PFSK-1 (cell line): ENCODE results near the gene ZNF507.

ENCODE experiments used
- FOXP2 ChIP-seq: optimal IDR thresholded peaks from 2 replicates; pipeline ENCODE3; 2011; ENCODE audit warnings: borderline replicate concordance, control low read depth, inconsistent platforms; ENCODE audit not compliant: insufficient read depth; ENCODE audit errors: extremely low read length, extremely low read depth
- POLR2AphosphoS5 ChIP-seq: IDR thresholded peaks from 2 replicates; pipeline ENCODE4 v1.6.1; 2012; ENCODE audit warnings: low read depth, mild to moderate bottlenecking, control low read depth, low read length, moderate library complexity
- REST ChIP-seq, 2 experiments: IDR thresholded peaks; 2 replicates each; pipeline versions ENCODE4 v1.6.1 to v1.8.0; 2011 to 2012; ENCODE audit warnings: low read depth in 2 of 2, low read length in 2 of 2, control low read depth in 1 of 2, inconsistent platforms in 1 of 2, mild to moderate bottlenecking in 1 of 2, moderate library complexity in 1 of 2; ENCODE audit not compliant: insufficient read depth in 1 of 2
- SIN3A ChIP-seq: IDR thresholded peaks from 2 replicates; pipeline ENCODE4 v1.6.1; 2012; ENCODE audit warnings: mild to moderate bottlenecking, low read length, moderate library complexity, borderline replicate concordance; ENCODE audit not compliant: insufficient read depth
- TAF1 ChIP-seq: IDR thresholded peaks from 2 replicates; pipeline ENCODE4 v1.6.1; 2012; ENCODE audit warnings: low read length, control low read depth, borderline replicate concordance; ENCODE audit not compliant: insufficient read depth

Gene ZNF507

GRCh38 chr19:32421589-32422361 is 76.4 kb downstream of the ZNF507 start:
- TF ChIP-seq POLR2AphosphoS5 (no peak), REST (IDR thresholded peaks at IDR 0.05; ENCODE audit: insufficient read depth in 1 of 2, low read depth in 2 of 2, low read length in 2 of 2) (no peak), FOXP2 (no peak), SIN3A (no peak)

- no peak for TF ChIP-seq SIN3A
- no peak for TF ChIP-seq POLR2AphosphoS5
- TF ChIP-seq TAF1 = no peak
- TF ChIP-seq FOXP2 = no peak
- no peak for TF ChIP-seq REST (IDR thresholded peaks at IDR 0.05; ENCODE audit: insufficient read depth in 1 of 2, low read depth in 2 of 2, low read length in 2 of 2)
These were observed 77.0 kb downstream of the ZNF507 start for GRCh38 chr19:32422435-32422834.

- TF ChIP-seq SIN3A (no peak), POLR2AphosphoS5 (no peak), TAF1 (no peak), REST (IDR thresholded peaks at IDR 0.05; ENCODE audit: insufficient read depth in 1 of 2, low read depth in 2 of 2, low read length in 2 of 2) (no peak), FOXP2 (no peak)
These were observed 82.1 kb downstream of the ZNF507 start for GRCh38 chr19:32427536-32427935.

- TF ChIP-seq POLR2AphosphoS5 = no peak
These were observed 91.3 kb downstream of the ZNF507 start for GRCh38 chr19:32436692-32437091.

- TF ChIP-seq SIN3A (no peak), FOXP2 (no peak), POLR2AphosphoS5 (no peak), TAF1 (no peak), REST (IDR thresholded peaks at IDR 0.05; ENCODE audit: insufficient read depth in 1 of 2, low read depth in 2 of 2, low read length in 2 of 2) (no peak)
These were observed 91.7 kb downstream of the ZNF507 start for GRCh38 chr19:32437096-32437495.
